SK-N-SH (cell line): ENCODE results near the gene UBE2L5. TPM values are rescaled to one million over a fixed set of nuclear protein-coding genes. Genes with fewer than 3 reads are reported as not detected.

Experiments used
- CTCF ChIA-PET: fragments of 300-600, 350-600 bp; formaldehyde crosslinking; extraction: SDS; loops from one replicate; lab custom pipeline; 2021; lab: Yijun Ruan, JAX
- POLR2A ChIA-PET: fragments of 350-600 bp; sonication (Branson Sonifier 250); formaldehyde crosslinking; extraction: SDS; loops from one replicate; lab custom pipeline; 2020; ENCODE audit warnings: antibody characterized with exemption, inconsistent platforms; lab: Yijun Ruan, JAX
- DNase-seq: peaks from one replicate; pipeline ENCODE4 v3.0.0; 2012
- H2AFZ ChIP-seq: fragments of 200-600 bp; sonication (generic); 2 replicates; pipeline ENCODE4 v1.8.1; 2016; ENCODE audit warnings: antibody characterized with exemption, mild to moderate bottlenecking, low read depth
- H3F3A ChIP-seq: fragments of 200-600 bp; sonication (generic); replicated peaks from 2 replicates; pipeline ENCODE3; 2016; ENCODE audit warnings: antibody characterized with exemption, mild to moderate bottlenecking; ENCODE audit not compliant: insufficient read depth
- H3K27ac ChIP-seq, 2 experiments: fragments of 200-500 bp in 1 of 2; fragments of 200-600 bp in 1 of 2; sonication (Bioruptor generic) in 1 of 2; sonication (generic), shearing (Covaris generic) in 1 of 2; 2 replicates each; pipeline versions ENCODE4 v1.5.1 to v1.6.1; 2014 to 2016; ENCODE audit warnings: low read depth in 2 of 2, inconsistent platforms in 1 of 2, low read length in 1 of 2, mild to moderate bottlenecking in 1 of 2, mixed read lengths in 1 of 2
- H3K27me3 ChIP-seq: fragments of 200-600 bp; sonication (generic), shearing (Covaris generic); 2 replicates; pipeline ENCODE4 v1.6.1; 2016; ENCODE audit warnings: mixed run types; ENCODE audit not compliant: insufficient read depth
- H3K36me3 ChIP-seq, 2 experiments: fragments of 200-500 bp in 1 of 2; fragments of 200-600 bp in 1 of 2; sonication (Bioruptor generic) in 1 of 2; sonication (generic) in 1 of 2; replicated peaks in 1 of 2; 2 replicates each; pipeline versions ENCODE3 to v1.5.1; 2014 to 2016; ENCODE audit warnings: low read length in 1 of 2, mild to moderate bottlenecking in 1 of 2; ENCODE audit not compliant: insufficient read depth in 2 of 2, control insufficient read depth in 1 of 2
- H3K4me1 ChIP-seq, 2 experiments: fragments of 200-500 bp in 1 of 2; fragments of 200-600 bp in 1 of 2; sonication (Bioruptor generic) in 1 of 2; sonication (generic), shearing (Covaris generic) in 1 of 2; 2 replicates each; pipeline versions ENCODE4 v1.5.1 to v1.6.1; 2014 to 2016; ENCODE audit warnings: low read depth in 1 of 2, low read length in 1 of 2, mixed run types in 1 of 2; ENCODE audit not compliant: insufficient read depth in 2 of 2, control insufficient read depth in 1 of 2
- H3K4me2 ChIP-seq: fragments of 200-600 bp; sonication (generic), shearing (Covaris generic); 2 replicates; pipeline ENCODE4 v1.6.1; 2017; ENCODE audit warnings: mixed run types
- H3K4me3 ChIP-seq, 2 experiments: fragments of 200-500 bp in 1 of 2; fragments of 200-600 bp in 1 of 2; sonication (Bioruptor generic) in 1 of 2; sonication (generic), shearing (Covaris generic) in 1 of 2; 2 replicates each; pipeline versions ENCODE4 v1.5.1 to v1.8.1; 2014 to 2016; ENCODE audit warnings: low read depth in 2 of 2, inconsistent platforms in 1 of 2, low read length in 1 of 2, mild to moderate bottlenecking in 1 of 2, mixed read lengths in 1 of 2, moderate library complexity in 1 of 2
- H3K79me2 ChIP-seq: fragments of 200-600 bp; sonication (generic); 2 replicates; pipeline ENCODE4 v1.8.1; 2017; ENCODE audit warnings: mild to moderate bottlenecking; ENCODE audit not compliant: insufficient read depth
- H3K9ac ChIP-seq: fragments of 200-600 bp; sonication (generic); 2 replicates; pipeline ENCODE4 v1.6.1; 2017; ENCODE audit warnings: mixed run types
- H3K9me2 ChIP-seq: fragments of 200-600 bp; sonication (generic); 2 replicates; pipeline ENCODE4 v1.6.1; 2017; ENCODE audit warnings: mixed run types
- H3K9me3 ChIP-seq: fragments of 200-600 bp; sonication (generic); 2 replicates; pipeline ENCODE4 v1.6.1; 2017; ENCODE audit warnings: mixed run types, mild to moderate bottlenecking, moderate library complexity
- H4K20me1 ChIP-seq: fragments of 200-600 bp; sonication (generic); 2 replicates; pipeline ENCODE4 v1.6.1; 2017; ENCODE audit warnings: mild to moderate bottlenecking, mixed run types; ENCODE audit not compliant: insufficient read depth
- CTCF ChIP-seq: fragments of 200-600 bp; sonication (generic); IDR thresholded peaks from 2 replicates; pipeline ENCODE4 v1.6.1; 2017; ENCODE audit warnings: antibody characterized with exemption, mild to moderate bottlenecking, moderate library complexity
- EP300 ChIP-seq, 2 experiments: IDR thresholded peaks; 2 replicates each; pipeline versions ENCODE4 v1.4.0 to v1.6.1; 2012; ENCODE audit warnings: borderline replicate concordance in 1 of 2, low read depth in 1 of 2, low read length in 1 of 2
- RCOR1 ChIP-seq: fragments of 150-350 bp; IDR thresholded peaks from 2 replicates; pipeline ENCODE4 v1.6.1; 2017; ENCODE audit warnings: antibody characterized with exemption, low read length
- REST ChIP-seq: IDR thresholded peaks from 2 replicates; pipeline ENCODE4 v1.6.1; 2012; ENCODE audit warnings: mild to moderate bottlenecking, low read depth, low read length, moderate library complexity
- RFX5 ChIP-seq: IDR thresholded peaks from 2 replicates; pipeline ENCODE4 v1.6.1; 2012; ENCODE audit warnings: mild to moderate bottlenecking, improper control_type of control experiment, low read length
- TCF12 ChIP-seq: IDR thresholded peaks from 2 replicates; pipeline ENCODE4 v1.4.0; 2012
- TEAD4 ChIP-seq: IDR thresholded peaks from 2 replicates; pipeline ENCODE4 v1.4.0; 2012; ENCODE audit warnings: mild to moderate bottlenecking, borderline replicate concordance; ENCODE audit not compliant: insufficient read depth
- ZBTB33 ChIP-seq: IDR thresholded peaks from 2 replicates; pipeline ENCODE4 v1.4.0; 2012; ENCODE audit warnings: low read depth, borderline replicate concordance
- WGBS: methylation state at CpG from one replicate; pipeline ENCODE4 v1.1.6; 2017; ENCODE audit warnings: low lambda C conversion rate; 5-methylcytosine and 5-hydroxymethylcytosine counted together
- polyA plus RNA-seq, 3 experiments: library from polyadenylated mRNA; depleted of rRNA; stranded (reverse); fragments of >200 nt; gene quantifications; 2 replicates each; pipeline ENCODE4 v1.2.3, GENCODE V29; 2012

Gene UBE2L5
- polyA plus RNA-seq, 1 of the 3 experiments (the other 2 are of a cell fraction) = 0.02 TPM

GRCh38 chr13:30416471-30416870 lies 5.8 kb upstream of the UBE2L5 start (continued):
- TF ChIP-seq TCF12 (no peak), CTCF (no peak), EP300 (IDR thresholded peaks at IDR 0.05; ENCODE audit: borderline replicate concordance in 1 of 2, low read depth in 1 of 2, low read length in 1 of 2) (no peak), RCOR1 (no peak), RFX5 (no peak), TEAD4 (no peak)

- Histone ChIP-seq H2AFZ (no peak overlapping the region), H3K9ac (no peak overlapping the region), H3K27me3 (no peaks in the 10 kb centered on the region), H3K27ac (no peak overlapping the region), H3K4me1 (peaks cover 11% of the 10 kb centered on the region in 2 experiments; a peak in 2 of 4 replicates), H3K79me2 (no peaks in the 10 kb centered on the region), H3F3A (peaks cover 5% of the 10 kb centered on the region), H3K4me3 (no peak overlapping the region), H3K9me3 (no peaks in the 10 kb centered on the region), H3K36me3 (no peaks in the 10 kb centered on the region), H3K9me2 (no peaks in the 10 kb centered on the region), H3K4me2 (no peak overlapping the region), H4K20me1 (no peaks in the 10 kb centered on the region)
- ChIA-PET POLR2A (interaction anchor here (0.7 kb wide), 1 partner anchor 604 kb away, joined by 5 read pairs; no protein-coding TSS in a partner anchor), CTCF (interaction anchor here (2.9 kb wide), 1 partner anchor 286 kb away, joined by 13 read pairs; no protein-coding TSS in a partner anchor)
- TF ChIP-seq ZBTB33 (no peak), REST (no peak)
- 92% methylated on average over 6 of the region's 6 CpGs for WGBS
- no peak for DNase-seq
These were observed 4.1 kb upstream of the UBE2L5 start for GRCh38 chr13:30418075-30418716.
